ENCODE measurements around the gene ABCF2. TPM values are rescaled to one million over a fixed set of nuclear protein-coding genes. Genes with fewer than 3 reads are reported as not detected.

ABCF2 gene
- polyA plus RNA-seq, 1 donor (not counting 4 experiments of a cell fraction or from before 2014, with no cell fraction given): 33.3 TPM

- FAIRE-seq (no peak), DNase-seq (ENCODE audit: low read depth, low spot score) (no peak)
- Histone ChIP-seq H3K27ac (ENCODE audit: control insufficient read depth, insufficient read depth, low read length) (no peak overlapping the region), H3K9ac (ENCODE audit: control insufficient read depth, extremely low read depth, insufficient read depth, low read length) (no peak overlapping the region), H3K27me3 (ENCODE audit: control insufficient read depth, extremely low read depth, insufficient read depth, low read length) (peaks cover 19% of the 10 kb centered on the region), H3K9me1 (ENCODE audit: control insufficient read depth, extremely low read depth, insufficient read depth, low read length) (no peaks in the 10 kb centered on the region), H3K4me2 (ENCODE audit: control insufficient read depth, extremely low read depth, insufficient read depth, low read depth, low read length) (no peak overlapping the region), H3K79me2 (ENCODE audit: control insufficient read depth, insufficient read depth, low read length) (no peaks in the 10 kb centered on the region), H3K9me3 (ENCODE audit: control insufficient read depth, low read depth, low read length) (no peaks in the 10 kb centered on the region), H3K4me3 (ENCODE audit: control insufficient read depth in 2 of 3, extremely low read depth in 1 of 3, insufficient read depth in 2 of 3, low read depth in 1 of 3, low read length in 3 of 3) (no peak overlapping the region), H2AFZ (ENCODE audit: control insufficient read depth, low read length) (no peak overlapping the region), H3K36me3 (ENCODE audit: control insufficient read depth in 2 of 2, extremely low read depth in 1 of 2, insufficient read depth in 2 of 2, low read length in 2 of 2) (no peaks in the 10 kb centered on the region), H4K20me1 (ENCODE audit: control insufficient read depth, extremely low read depth, insufficient read depth, low read length) (no peaks in the 10 kb centered on the region), H3K4me1 (ENCODE audit: control insufficient read depth, extremely low read depth, insufficient read depth, low read length) (no peaks in the 10 kb centered on the region)
- TF ChIP-seq CTCF (optimal IDR thresholded peaks at IDR 0.05 in 1 of 3, IDR thresholded peaks at IDR 0.05 in 1 of 3, conservative IDR thresholded peaks at IDR 0.05 in 1 of 3; ENCODE audit: extremely low read depth in 1 of 3, insufficient read depth in 2 of 3, low read length in 3 of 3): no peak
- no peak for TF ChIP-seq EZH2 (IDR thresholded peaks at IDR 0.05; ENCODE audit: low read length)
- dilution Hi-C loops (cut with MboI; ENCODE audit: extremely low pct_ligation_motif_present, low sequenced_read_pairs): no loop called here
Observed at GRCh38 chr7:151179946-151180345, 47.1 kb downstream of the ABCF2 start.

DNA sequence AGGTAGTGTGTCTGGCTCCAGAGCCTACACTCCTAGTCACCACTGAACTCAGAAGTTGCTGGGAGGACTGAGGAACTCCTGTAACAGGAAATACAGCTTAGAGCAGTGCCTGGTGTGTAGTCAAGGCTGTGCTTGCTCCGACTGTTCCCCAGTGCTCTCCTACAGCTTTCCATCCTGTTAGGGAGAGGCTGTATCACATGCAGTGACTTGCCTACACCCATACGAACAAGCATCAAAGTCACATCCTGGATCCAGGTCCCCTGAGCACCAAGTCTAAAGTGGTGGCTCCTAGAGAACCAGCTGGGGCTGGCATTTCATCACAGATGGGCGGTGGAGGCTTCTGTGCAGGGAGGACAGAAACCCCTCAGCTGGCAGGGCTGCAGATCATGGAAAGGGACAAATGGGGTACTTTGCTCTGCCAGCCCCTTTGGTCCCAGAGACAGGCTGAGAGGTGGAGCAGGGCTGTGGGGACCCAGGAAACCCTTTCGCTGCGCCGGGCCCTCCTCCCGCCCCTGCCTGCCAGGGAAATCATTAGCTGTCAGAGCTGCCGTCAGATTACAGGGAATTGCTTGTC, 47.6 kb downstream of the ABCF2 start:
- TF ChIP-seq EZH2 (IDR thresholded peaks at IDR 0.05; ENCODE audit: low read length) (no peak), CTCF (optimal IDR thresholded peaks at IDR 0.05 in 1 of 3, IDR thresholded peaks at IDR 0.05 in 1 of 3, conservative IDR thresholded peaks at IDR 0.05 in 1 of 3; ENCODE audit: extremely low read depth in 1 of 3, insufficient read depth in 2 of 3, low read length in 3 of 3) (no peak)
- Histone ChIP-seq H3K9me3 (ENCODE audit: control insufficient read depth, low read depth, low read length) (no peaks in the 10 kb centered on the region), H3K4me3 (ENCODE audit: control insufficient read depth in 2 of 3, extremely low read depth in 1 of 3, insufficient read depth in 2 of 3, low read depth in 1 of 3, low read length in 3 of 3) (no peak overlapping the region), H3K4me2 (ENCODE audit: control insufficient read depth, extremely low read depth, insufficient read depth, low read depth, low read length) (no peak overlapping the region), H3K27ac (ENCODE audit: control insufficient read depth, insufficient read depth, low read length) (no peak overlapping the region), H3K9me1 (ENCODE audit: control insufficient read depth, extremely low read depth, insufficient read depth, low read length) (no peaks in the 10 kb centered on the region), H3K79me2 (ENCODE audit: control insufficient read depth, insufficient read depth, low read length) (no peaks in the 10 kb centered on the region), H3K9ac (ENCODE audit: control insufficient read depth, extremely low read depth, insufficient read depth, low read length) (no peak overlapping the region), H4K20me1 (ENCODE audit: control insufficient read depth, extremely low read depth, insufficient read depth, low read length) (no peaks in the 10 kb centered on the region), H3K36me3 (ENCODE audit: control insufficient read depth in 2 of 2, extremely low read depth in 1 of 2, insufficient read depth in 2 of 2, low read length in 2 of 2) (no peaks in the 10 kb centered on the region), H3K27me3 (ENCODE audit: control insufficient read depth, extremely low read depth, insufficient read depth, low read length) (peaks cover 19% of the 10 kb centered on the region), H3K4me1 (ENCODE audit: control insufficient read depth, extremely low read depth, insufficient read depth, low read length) (no peaks in the 10 kb centered on the region), H2AFZ (ENCODE audit: control insufficient read depth, low read length) (no peak overlapping the region)
- DNase-seq (ENCODE audit: low read depth, low spot score) (no peak), FAIRE-seq (no peak)
- dilution Hi-C loops (cut with MboI; ENCODE audit: extremely low pct_ligation_motif_present, low sequenced_read_pairs): no loop called here

Data from keratinocyte (primary cell).